AG09319 (cell line): Measurements from ENCODE around the gene MFSD6L.

Source experiments
- DNase-seq: peaks from one replicate; pipeline ENCODE4 v3.0.0-alpha.2; 2010; ENCODE audit warnings: low read depth; ENCODE audit errors: extremely low read depth
- CTCF ChIP-seq: IDR thresholded peaks from 2 replicates; pipeline ENCODE4 v1.5.1; 2011; ENCODE audit warnings: low read depth, mild to moderate bottlenecking, inconsistent platforms, low read length, moderate library complexity

Gene MFSD6L

GRCh38 chr17:8839410-8839935 is 40.3 kb upstream of the MFSD6L start:
- no peak for DNase-seq
- no peak for TF ChIP-seq CTCF

- no peak for DNase-seq
- no peak for TF ChIP-seq CTCF
Observed at GRCh38 chr17:8838551-8839095, 39.5 kb upstream of the MFSD6L start.

GRCh38 chr17:8837563-8838075 is 38.5 kb upstream of the MFSD6L start:
- TF ChIP-seq CTCF = no peak
- DNase-seq = no peak

GRCh38 chr17:8836821-8837562 is 37.8 kb upstream of the MFSD6L start:
- no peak for TF ChIP-seq CTCF
- no peak for DNase-seq

- DNase-seq = no peak
- no peak for TF ChIP-seq CTCF
Observed at GRCh38 chr17:8835631-8836364, 36.6 kb upstream of the MFSD6L start.

GRCh38 chr17:8835106-8835505 is 35.9 kb upstream of the MFSD6L start:
- TF ChIP-seq CTCF = no peak
- DNase-seq = no peak
